Type B pancreatic cell (in vitro differentiated cells): ENCODE results near the gene SLC10A1. TPM values are rescaled to one million over a fixed set of nuclear protein-coding genes. Genes with fewer than 3 reads are reported as not detected.

Experiments used
- DNase-seq: peaks from one replicate; pipeline ENCODE4 v3.0.0; 2021; ENCODE audit warnings: mixed read lengths; ENCODE audit not compliant: unreplicated experiment; ENCODE audit errors: extremely low spot score
- H3K27ac Mint-ChIP-seq: 2 replicates; pipeline ENCODE4 v1.8.0; 2021; ENCODE audit warnings: mild to moderate bottlenecking, mixed read lengths
- H3K27me3 Mint-ChIP-seq: 2 replicates; pipeline ENCODE4 v1.8.0; 2021; ENCODE audit warnings: mixed read lengths
- H3K36me3 Mint-ChIP-seq: 2 replicates; pipeline ENCODE4 v1.8.0; 2021; ENCODE audit warnings: mixed read lengths
- H3K4me1 Mint-ChIP-seq: one replicate; pipeline ENCODE4 v1.8.0; 2021; ENCODE audit warnings: mixed read lengths; ENCODE audit not compliant: unreplicated experiment
- H3K4me3 Mint-ChIP-seq: 2 replicates; pipeline ENCODE4 v1.8.0; 2021; ENCODE audit warnings: mild to moderate bottlenecking, mixed read lengths
- H3K9me3 Mint-ChIP-seq: 2 replicates; pipeline ENCODE4 v1.8.0; 2021; ENCODE audit warnings: mixed read lengths
- CTCF ChIP-seq: fragments of 200-600 bp; sonication (generic); conservative IDR thresholded peaks from 2 replicates; pipeline ENCODE4 v1.5.0; 2021; ENCODE audit warnings: antibody characterized with exemption, mild to moderate bottlenecking
- total RNA-seq: library from RNA; stranded (reverse); gene quantifications from 2 replicates; pipeline ENCODE4 v1.2.1, GENCODE V29; 2021; ENCODE audit warnings: low replicate concordance

The SLC10A1 gene
- total RNA-seq, 1 donor from 2014 or later = not detected

- peaks cover 7% of the 10 kb centered on the region for H3K4me1 Mint-ChIP-seq
- peaks cover 7% of the 10 kb centered on the region for H3K27me3 Mint-ChIP-seq
- H3K9me3 Mint-ChIP-seq = no peaks in the 10 kb centered on the region
- H3K4me3 Mint-ChIP-seq = peak overlapping the region; percentile 78
- no peak overlapping the region for H3K27ac Mint-ChIP-seq
- peak; percentile 88 for DNase-seq
- TF ChIP-seq CTCF = peak; percentile 99
- H3K36me3 Mint-ChIP-seq = no peaks in the 10 kb centered on the region
These were observed 70.1 kb downstream of the SLC10A1 start for GRCh38 chr14:69726761-69727511.

Other genes starting within 250 kb of the SLC10A1 start
- 0.21 and 3.4 TPM in 2 replicates for gene CCDC177, start 222.4 kb downstream of the SLC10A1 start, total RNA-seq
- gene SUSD6, start 185.6 kb downstream of the SLC10A1 start, total RNA-seq = 31.7 and 78.9 TPM in 2 replicates
- 388 and 417 TPM in 2 replicates for gene SRSF5, start 30.1 kb downstream of the SLC10A1 start, total RNA-seq
- gene SMOC1, start 82.2 kb upstream of the SLC10A1 start, total RNA-seq = 7.2 and 20.7 TPM in 2 replicates